Small intestine (tissue), 16 donors: ENCODE data around the gene DDX5. TPM values are rescaled to one million over a fixed set of nuclear protein-coding genes. Genes with fewer than 3 reads are reported as not detected.

Source experiments
- DNase-seq, 2 donors: peaks; one replicate each; pipeline versions ENCODE4 v3.0.0 to v3.0.0-alpha.2; 2013
- FAIRE-seq: peaks from 2 replicates; lab custom pipeline; 2012; peaks lifted over from hg19 to GRCh38; lab: Jason Lieb, UNC
- H3K27ac ChIP-seq, 3 donors: one replicate each; pipeline ENCODE4 v1.5.1; 2013; ENCODE audit warnings: low read length in 2 of 3, mild to moderate bottlenecking in 2 of 3, control low read depth in 1 of 3, inconsistent platforms in 1 of 3, low read depth in 1 of 3, moderate library complexity in 1 of 3
- H3K27me3 ChIP-seq, 3 donors: one replicate each; pipeline ENCODE4 v1.6.1; 2013; ENCODE audit warnings: low read length in 3 of 3, inconsistent platforms in 1 of 3; ENCODE audit not compliant: control insufficient read depth in 3 of 3, insufficient read depth in 3 of 3
- H3K36me3 ChIP-seq, 3 donors: one replicate each; pipeline ENCODE4 v1.6.1; 2013; ENCODE audit warnings: low read length in 3 of 3, inconsistent platforms in 1 of 3, low read depth in 1 of 3, mild to moderate bottlenecking in 1 of 3, moderate library complexity in 1 of 3; ENCODE audit not compliant: control insufficient read depth in 3 of 3, insufficient read depth in 2 of 3
- H3K4me1 ChIP-seq, 3 donors: one replicate each; pipeline ENCODE4 v1.6.1; 2013; ENCODE audit warnings: low read length in 2 of 3, inconsistent platforms in 1 of 3, low read depth in 1 of 3, mild to moderate bottlenecking in 1 of 3, moderate library complexity in 1 of 3; ENCODE audit not compliant: control insufficient read depth in 3 of 3, insufficient read depth in 2 of 3
- H3K4me3 ChIP-seq, 3 donors: one replicate each; pipeline ENCODE4 v1.5.1; 2013; ENCODE audit warnings: low read length in 3 of 3, control low read depth in 1 of 3, inconsistent platforms in 1 of 3, low read depth in 1 of 3, mild to moderate bottlenecking in 1 of 3, moderate library complexity in 1 of 3
- H3K9me3 ChIP-seq, 2 donors: one replicate each; pipeline ENCODE4 v1.6.1; 2013; ENCODE audit warnings: low read depth in 1 of 2, low read length in 1 of 2; ENCODE audit not compliant: control insufficient read depth in 2 of 2, insufficient read depth in 1 of 2
- WGBS, 3 donors: extraction: QIAGEN DNeasy Blood & Tissue Kit; methylation state at CpG; one replicate each; pipeline ENCODE4 v1.1.7; 2013; 5-methylcytosine and 5-hydroxymethylcytosine counted together
- long read RNA-seq, 10 donors: transcript quantifications; one replicate each; lab custom pipeline, GENCODE V29; 2026
- polyA plus RNA-seq, 4 donors: library from polyadenylated mRNA; stranded (reverse) in 3 of 4; unstranded in 1 of 4; fragments of 200-250 nt in 3 of 4; fragments of 120-200 nt in 1 of 4; gene quantifications; one replicate each; pipeline versions ENCODE4 v1.2.1 to v1.2.3, GENCODE V29; 2013
- donor health status: healthy with polysubstance abuse.
- donor health status: control.
- donor health status: control.
- donor health status: Bipolar disorder and iron deficiency.
- donor health status: healthy.

DDX5 gene
- polyA plus RNA-seq, result 100 to 1,000 TPM; 269 to 425 (median 321) TPM
- long read RNA-seq, donor 1, result 0 reads
- long read RNA-seq, donor 2, transcript DDX5-201 (13 exons, 2,554 nt), result major isoform, 44 of 91 reads
- long read RNA-seq, donor 2, transcript DDX5-215 (12 exons, 3,558 nt), result minor isoform, 12 of 91 reads
- long read RNA-seq, donor 2, partial matches to known transcripts, result 31 of 91 reads
- long read RNA-seq, donor 2, other reads (novel, unspliced or antisense), result 0 of 91 reads
- long read RNA-seq, donor 3, transcript DDX5-213 (4 exons, 820 nt), result minor isoform, 6 of 241 reads
- long read RNA-seq, donor 3, transcript DDX5-201 (13 exons, 2,554 nt), result major isoform, 50 of 241 reads
- long read RNA-seq, donor 3, transcript DDX5-233 (2 exons, 699 nt), result minor isoform, 8 of 241 reads
- long read RNA-seq, donor 3, partial matches to known transcripts, result 175 of 241 reads
- long read RNA-seq, donor 3, other reads (novel, unspliced or antisense), result 0 of 241 reads
- long read RNA-seq, donor 4, partial matches to known transcripts, result 0 of 3 reads
- long read RNA-seq, donor 4, other reads (novel, unspliced or antisense), result 0 of 3 reads
- long read RNA-seq, donor 5, transcript DDX5-201 (13 exons, 2,554 nt), result major isoform, 9 of 42 reads
- long read RNA-seq, donor 5, partial matches to known transcripts, result 29 of 42 reads
- long read RNA-seq, donor 5, other reads (novel, unspliced or antisense), result 0 of 42 reads
- long read RNA-seq, donor 6, transcript DDX5-201 (13 exons, 2,554 nt), result major isoform, 43 of 104 reads
- long read RNA-seq, donor 6, partial matches to known transcripts, result 55 of 104 reads
- long read RNA-seq, donor 6, other reads (novel, unspliced or antisense), result 0 of 104 reads
- long read RNA-seq, donor 7, transcript DDX5-201 (13 exons, 2,554 nt), result major isoform, 110 of 274 reads
- long read RNA-seq, donor 7, transcript DDX5-215 (12 exons, 3,558 nt), result minor isoform, 24 of 274 reads
- long read RNA-seq, donor 7, partial matches to known transcripts, result 125 of 274 reads
- long read RNA-seq, donor 7, other reads (novel, unspliced or antisense), result 0 of 274 reads
- long read RNA-seq, donor 8, transcript DDX5-201 (13 exons, 2,554 nt), result major isoform, 10 of 25 reads
- long read RNA-seq, donor 8, partial matches to known transcripts, result 14 of 25 reads
- long read RNA-seq, donor 8, other reads (novel, unspliced or antisense), result 0 of 25 reads
- long read RNA-seq, donor 9, transcript DDX5-201 (13 exons, 2,554 nt), result major isoform, 8 of 35 reads
- long read RNA-seq, donor 9, partial matches to known transcripts, result 26 of 35 reads
- long read RNA-seq, donor 9, other reads (novel, unspliced or antisense), result 0 of 35 reads
- long read RNA-seq, donor 10, transcript DDX5-201 (13 exons, 2,554 nt), result major isoform, 72 of 356 reads
- long read RNA-seq, donor 10, transcript DDX5-215 (12 exons, 3,558 nt), result minor isoform, 7 of 356 reads
- long read RNA-seq, donor 10, transcript DDX5-233 (2 exons, 699 nt), result minor isoform, 8 of 356 reads
- long read RNA-seq, donor 10, partial matches to known transcripts, result 264 of 356 reads
- long read RNA-seq, donor 10, other reads (novel, unspliced or antisense), result 0 of 356 reads

DNA sequence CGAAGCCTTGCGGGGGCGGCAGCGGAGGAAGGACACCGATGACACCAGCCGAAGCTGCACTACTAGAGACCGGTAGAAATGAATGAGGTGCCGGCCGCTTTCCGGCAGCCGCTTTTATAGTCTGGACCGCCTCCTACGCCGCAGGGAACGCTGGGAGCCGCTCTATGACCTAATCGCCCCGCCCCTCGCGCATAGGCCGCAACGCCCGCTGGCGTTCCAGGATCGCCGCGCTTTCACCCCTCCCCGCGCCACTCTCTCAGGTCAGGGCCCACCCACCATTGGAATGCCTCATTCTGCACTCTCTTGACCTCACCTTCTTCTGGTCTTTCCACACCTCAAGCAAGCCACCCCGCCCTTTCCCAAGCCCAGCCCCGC is at the start of gene DDX5:
TSS of gene DDX5 (minus strand) at position 89 of the 375 bp plus-strand sequence. CDS start 170 bp downstream, outside the sequence.
- Histone ChIP-seq H3K27me3 (no peaks in the 10 kb centered on the region), H3K9me3 (no peaks in the 10 kb centered on the region), H3K27ac (peak within 1 kb of the TSS; percentile 98 to 100 (median 99)), H3K4me1 (peaks cover 0 to 15% (median 11%) of the 10 kb centered on the region in 3 donors), H3K36me3 (peaks cover 19 to 31% (median 19%) of the 10 kb centered on the region in 3 donors), H3K4me3 (peak within 1 kb of the TSS; percentile 67 to 97 (median 79))
- DNase-seq (peak in 1 of 2 donors; percentile 99), FAIRE-seq (no peak)
- WGBS, 3 donors, result 0% methylated on average over 13 to 31 of the region's 31 CpGs

- no peak for FAIRE-seq
- H3K27me3 ChIP-seq, result no peaks in the 10 kb centered on the region
- no peaks in the 10 kb centered on the region for H3K4me1 ChIP-seq
- WGBS, 3 donors, result 74 to 94% (median 92%) methylated on average over 4 of the region's 4 CpGs
- H3K9me3 ChIP-seq, result no peaks in the 10 kb centered on the region
- no peak overlapping the region for H3K4me3 ChIP-seq
- peaks cover 0 to 34% (median 13%) of the 10 kb centered on the region in 3 donors for H3K36me3 ChIP-seq
- H3K27ac ChIP-seq, result no peak overlapping the region
- no peak for DNase-seq
Measured at GRCh38 chr17:64555281-64555680, 49.2 kb upstream of the DDX5 start.

GRCh38 chr17:64554028-64554637 is 48.0 kb upstream of the DDX5 start:
- Histone ChIP-seq H3K4me1 (no peaks in the 10 kb centered on the region), H3K27me3 (no peaks in the 10 kb centered on the region), H3K36me3 (peaks cover 0 to 29% (median 13%) of the 10 kb centered on the region in 3 donors), H3K4me3 (no peak overlapping the region), H3K27ac (no peak overlapping the region), H3K9me3 (no peaks in the 10 kb centered on the region)
- FAIRE-seq (no peak), DNase-seq (peak in 1 of 2 donors; percentile 5)

DNA sequence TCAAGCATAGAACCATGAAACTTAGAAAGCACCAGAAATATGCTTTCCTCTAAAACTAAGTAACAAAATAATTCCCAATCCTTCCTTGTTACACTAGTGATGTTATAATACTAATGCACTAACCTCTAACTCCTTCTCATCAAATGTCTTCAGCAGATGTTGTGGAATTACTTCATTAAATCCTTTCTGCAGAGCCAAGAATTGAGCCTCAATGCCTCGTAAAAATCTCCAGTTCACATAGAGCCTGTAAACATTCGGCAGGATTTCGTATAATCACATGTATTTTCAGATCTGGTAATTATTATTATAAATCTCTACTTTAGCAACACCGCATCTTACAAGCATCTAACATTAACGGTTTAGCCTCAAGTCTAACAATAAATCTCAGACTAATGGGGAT is 45.4 kb upstream of the DDX5 start:
- Histone ChIP-seq H3K27me3 (no peaks in the 10 kb centered on the region), H3K4me1 (no peaks in the 10 kb centered on the region), H3K4me3 (no peak overlapping the region), H3K36me3 (peaks cover 5 to 39% (median 17%) of the 10 kb centered on the region in 3 donors), H3K9me3 (no peaks in the 10 kb centered on the region), H3K27ac (no peak overlapping the region)
- FAIRE-seq (no peak), DNase-seq (no peak)
- 88 to 95% (median 93%) methylated on average over 5 of the region's 5 CpGs for WGBS, 3 donors

GRCh38 chr17:64547319-64547718 is 41.2 kb upstream of the DDX5 start:
- WGBS, 3 donors, result 85 to 91% (median 90%) methylated on average over 10 of the region's 10 CpGs
- H3K27ac ChIP-seq, result no peak overlapping the region
- FAIRE-seq, result no peak
- H3K27me3 ChIP-seq, result no peaks in the 10 kb centered on the region
- no peaks in the 10 kb centered on the region for H3K4me1 ChIP-seq
- H3K36me3 ChIP-seq, result peaks cover 7 to 26% (median 15%) of the 10 kb centered on the region in 3 donors
- no peaks in the 10 kb centered on the region for H3K9me3 ChIP-seq
- H3K4me3 ChIP-seq, result no peak overlapping the region
- DNase-seq, result no peak

- WGBS, 3 donors, result 91 to 94% (median 92%) methylated on average over 7 of the region's 7 CpGs
- FAIRE-seq (no peak), DNase-seq (no peak)
- Histone ChIP-seq H3K27me3 (no peaks in the 10 kb centered on the region), H3K27ac (no peak overlapping the region), H3K36me3 (peaks cover 7 to 29% (median 14%) of the 10 kb centered on the region in 3 donors), H3K4me1 (no peaks in the 10 kb centered on the region), H3K4me3 (no peak overlapping the region), H3K9me3 (no peaks in the 10 kb centered on the region)
Measured at GRCh38 chr17:64546716-64547115, 40.6 kb upstream of the DDX5 start.

GRCh38 chr17:64544742-64545141 is 38.7 kb upstream of the DDX5 start:
- DNase-seq, result no peak
- Histone ChIP-seq H3K4me3 (no peak overlapping the region), H3K27ac (no peak overlapping the region), H3K27me3 (no peaks in the 10 kb centered on the region), H3K9me3 (no peaks in the 10 kb centered on the region), H3K36me3 (peaks cover 9 to 29% (median 13%) of the 10 kb centered on the region in 3 donors), H3K4me1 (no peaks in the 10 kb centered on the region)
- 95 to 97% (median 96%) methylated on average over 2 of the region's 2 CpGs for WGBS, 3 donors
- FAIRE-seq, result no peak
